GM23338 (cell line): ENCODE measurements around the gene SLC30A7. TPM values are rescaled to one million over a fixed set of nuclear protein-coding genes. Genes with fewer than 3 reads are reported as not detected.

Experiments
- ATAC-seq: fragments of 200-7000 bp; cut with Tn5 transposase; 3 replicates; pipeline ENCODE4 v1.9.1; 2020
- DNase-seq: peaks from one replicate; pipeline ENCODE4 v3.0.0-alpha.2; 2015; ENCODE audit warnings: low spot score
- H2AFZ ChIP-seq: fragments of 200-600 bp; sonication (generic); 2 replicates; pipeline ENCODE4 v1.8.0; 2016; ENCODE audit warnings: antibody characterized with exemption, mild to moderate bottlenecking, moderate library complexity
- H3F3A ChIP-seq: fragments of 200-600 bp; sonication (generic); replicated peaks from 2 replicates; pipeline ENCODE4 v1.8.0; 2017; ENCODE audit warnings: antibody characterized with exemption, mixed run types, low read depth
- H3K27ac ChIP-seq: fragments of 200-600 bp; sonication (generic); 2 replicates; pipeline ENCODE4 v1.6.1; 2016; ENCODE audit warnings: low read depth
- H3K27me3 ChIP-seq: fragments of 200-600 bp; sonication (generic); 2 replicates; pipeline ENCODE4 v1.8.0; 2016; ENCODE audit warnings: mild to moderate bottlenecking, mixed run types, moderate library complexity; ENCODE audit not compliant: insufficient read depth
- H3K36me3 ChIP-seq: fragments of 200-600 bp; sonication (generic); 2 replicates; pipeline ENCODE4 v1.8.0; 2016; ENCODE audit warnings: mild to moderate bottlenecking; ENCODE audit not compliant: insufficient read depth
- H3K4me1 ChIP-seq: fragments of 200-600 bp; sonication (generic); 2 replicates; pipeline ENCODE4 v1.8.0; 2016; ENCODE audit warnings: mild to moderate bottlenecking, moderate library complexity; ENCODE audit not compliant: insufficient read depth
- H3K4me2 ChIP-seq: fragments of 200-600 bp; sonication (generic); 2 replicates; pipeline ENCODE4 v1.7.1; 2017; ENCODE audit warnings: mixed run types
- H3K4me3 ChIP-seq: fragments of 200-600 bp; sonication (generic); 2 replicates; pipeline ENCODE4 v1.6.1; 2016; ENCODE audit warnings: mixed run types
- H3K79me2 ChIP-seq: fragments of 200-600 bp; sonication (generic); replicated peaks from 2 replicates; pipeline ENCODE4 v1.8.0; 2017; ENCODE audit warnings: mild to moderate bottlenecking; ENCODE audit not compliant: insufficient read depth
- H3K9me2 ChIP-seq: fragments of 200-600 bp; sonication (generic); 2 replicates; pipeline ENCODE4 v1.8.0; 2017; ENCODE audit not compliant: insufficient read depth
- H4K20me1 ChIP-seq: fragments of 200-600 bp; sonication (generic); replicated peaks from 2 replicates; pipeline ENCODE4 v1.8.0; 2017; ENCODE audit warnings: mild to moderate bottlenecking; ENCODE audit not compliant: insufficient read depth
- H3K27ac Mint-ChIP-seq: 2 replicates; pipeline ENCODE4 v1.8.0; 2020; ENCODE audit warnings: inconsistent platforms, mild to moderate bottlenecking, moderate library complexity, mixed read lengths
- H3K27me3 Mint-ChIP-seq: 3 replicates; pipeline ENCODE4 v1.8.0; 2022; ENCODE audit warnings: low read depth, mild to moderate bottlenecking, moderate library complexity, mixed read lengths, inconsistent platforms; ENCODE audit not compliant: insufficient read depth, poor library complexity
- H3K36me3 Mint-ChIP-seq: 3 replicates; pipeline ENCODE4 v1.8.0; 2021; ENCODE audit warnings: low read depth, mild to moderate bottlenecking, inconsistent platforms, moderate library complexity, mixed read lengths
- H3K4me1 Mint-ChIP-seq: 3 replicates; pipeline ENCODE4 v1.8.0; 2020; ENCODE audit warnings: mild to moderate bottlenecking, inconsistent platforms, mixed read lengths
- H3K4me3 Mint-ChIP-seq: 3 replicates; pipeline ENCODE4 v1.8.0; 2021; ENCODE audit warnings: moderate library complexity, mild to moderate bottlenecking, inconsistent platforms, mixed read lengths
- H3K9me3 Mint-ChIP-seq: 3 replicates; pipeline ENCODE4 v1.8.0; 2020; ENCODE audit warnings: moderate library complexity, mild to moderate bottlenecking, inconsistent platforms, mixed read lengths
- CREB1 ChIP-seq: fragments of 250-450 bp; sonication (Bioruptor Pico); IDR thresholded peaks from 2 replicates; pipeline ENCODE4 v1.5.0; 2020; ENCODE audit warnings: low read depth, mild to moderate bottlenecking, moderate library complexity
- CTCF ChIP-seq, 2 experiments: fragments of 200-600 bp in 1 of 2; sonication (generic) in 1 of 2; conservative IDR thresholded peaks; 2 replicates each; pipeline versions ENCODE4 v1.5.1 to v1.6.1; 2016 to 2017; ENCODE audit warnings: antibody characterized with exemption in 2 of 2, low read depth in 2 of 2, mild to moderate bottlenecking in 2 of 2, moderate library complexity in 1 of 2
- ETS1 ChIP-seq: IDR thresholded peaks from 2 replicates; pipeline ENCODE4 v1.6.1; 2016; ENCODE audit warnings: antibody characterized with exemption
- EZH2phosphoT487 ChIP-seq: fragments of 200-600 bp; sonication (generic); IDR thresholded peaks from one replicate; pipeline ENCODE4 v1.8.1; 2018; ENCODE audit warnings: antibody characterized with exemption; ENCODE audit not compliant: unreplicated experiment
- NANOG ChIP-seq: IDR thresholded peaks from 2 replicates; pipeline ENCODE4 v1.6.1; 2016; ENCODE audit warnings: antibody characterized with exemption, borderline replicate concordance
- POLR2AphosphoS5 ChIP-seq: IDR thresholded peaks from 2 replicates; pipeline ENCODE4 v1.6.1; 2016; ENCODE audit warnings: antibody characterized with exemption, low read depth
- REST ChIP-seq: IDR thresholded peaks from one replicate; pipeline ENCODE4 v1.6.1; 2018; ENCODE audit warnings: antibody characterized with exemption; ENCODE audit not compliant: unreplicated experiment
- STAT1 ChIP-seq: IDR thresholded peaks from one replicate; pipeline ENCODE4 v1.6.1; 2016; ENCODE audit warnings: antibody characterized with exemption; ENCODE audit not compliant: unreplicated experiment
- polyA plus RNA-seq: library from polyadenylated mRNA; unstranded; fragments of >200 nt; fragmentation: Nextera tagmentation; extraction: Ambion mirVana; gene quantifications from 2 replicates; pipeline ENCODE4 v1.2.1, GENCODE V29; 2016
- total RNA-seq: library from RNA; depleted of rRNA; stranded (reverse); fragments of >200 nt; shearing (Covaris generic); gene quantifications from 2 replicates; pipeline ENCODE4 v1.2.3, GENCODE V29; 2014

SLC30A7 gene
- total and polyA plus RNA-seq, 2 experiments from 2014 or later: 9.8 to 25.1 TPM

- H3K4me1 ChIP-seq: peaks cover 60% of the 10 kb centered on the region
- TF ChIP-seq CTCF (conservative IDR thresholded peaks at IDR 0.05; ENCODE audit: low read depth in 2 of 2) (no peak), STAT1 (no peak), REST (no peak), ETS1 (no peak), CREB1 (CRISPR knock-in tag) (no peak), EZH2phosphoT487 (no peak), NANOG (no peak), POLR2AphosphoS5 (no peak)
- H3F3A ChIP-seq: no peaks in the 10 kb centered on the region
- H3K4me1 Mint-ChIP-seq: peaks cover 57% of the 10 kb centered on the region
- ATAC-seq (no peak), DNase-seq (no peak)
- no peaks in the 10 kb centered on the region for H3K27me3 ChIP-seq
- peak overlapping the region; percentile 75 for H3K27ac ChIP-seq
- H3K4me3 ChIP-seq: peak overlapping the region; percentile 41
- no peaks in the 10 kb centered on the region for H3K9me2 ChIP-seq
- peaks cover 63% of the 10 kb centered on the region for H3K36me3 Mint-ChIP-seq
- H4K20me1 ChIP-seq: no peaks in the 10 kb centered on the region
- peak overlapping the region; percentile 72; the same call in 1 of the 2 replicates for H3K4me2 ChIP-seq
- H3K27me3 Mint-ChIP-seq: peaks cover 3% of the 10 kb centered on the region
- no peak overlapping the region for H3K4me3 Mint-ChIP-seq
- H3K79me2 ChIP-seq: peaks cover 38% of the 10 kb centered on the region
- H2AFZ ChIP-seq: no peak overlapping the region
- no peaks in the 10 kb centered on the region for H3K36me3 ChIP-seq
- H3K27ac Mint-ChIP-seq: peak overlapping the region; percentile 84
- peaks cover 23% of the 10 kb centered on the region; the same call in 2 of the 3 replicates for H3K9me3 Mint-ChIP-seq
Measured at GRCh38 chr1:100950337-100950736, 54.4 kb downstream of the SLC30A7 start.

- H3K79me2 ChIP-seq: peaks cover 33% of the 10 kb centered on the region
- H3K27me3 Mint-ChIP-seq: peaks cover 3% of the 10 kb centered on the region
- peak overlapping the region; percentile 84 for H3K27ac Mint-ChIP-seq
- peak overlapping the region; percentile 75 for H3K27ac ChIP-seq
- H3K9me2 ChIP-seq: no peaks in the 10 kb centered on the region
- no peaks in the 10 kb centered on the region for H3F3A ChIP-seq
- H3K4me1 Mint-ChIP-seq: peaks cover 57% of the 10 kb centered on the region
- peak overlapping the region; percentile 72; the same call in 1 of the 2 replicates for H3K4me2 ChIP-seq
- no peaks in the 10 kb centered on the region for H3K27me3 ChIP-seq
- no peaks in the 10 kb centered on the region for H3K36me3 ChIP-seq
- H3K4me3 ChIP-seq: peak overlapping the region; percentile 22
- H4K20me1 ChIP-seq: no peaks in the 10 kb centered on the region
- peak; percentile 82 for ATAC-seq
- H3K4me3 Mint-ChIP-seq: no peak overlapping the region
- peaks cover 23% of the 10 kb centered on the region; the same call in 2 of the 3 replicates for H3K9me3 Mint-ChIP-seq
- H3K4me1 ChIP-seq: peaks cover 60% of the 10 kb centered on the region
- no peak overlapping the region for H2AFZ ChIP-seq
- H3K36me3 Mint-ChIP-seq: peaks cover 59% of the 10 kb centered on the region
- peak; percentile 64 for DNase-seq
- no peak for TF ChIP-seq REST
Measured at GRCh38 chr1:100950781-100951180, 54.9 kb downstream of the SLC30A7 start.
